ENCODE results near the gene DHX36.

DNA sequence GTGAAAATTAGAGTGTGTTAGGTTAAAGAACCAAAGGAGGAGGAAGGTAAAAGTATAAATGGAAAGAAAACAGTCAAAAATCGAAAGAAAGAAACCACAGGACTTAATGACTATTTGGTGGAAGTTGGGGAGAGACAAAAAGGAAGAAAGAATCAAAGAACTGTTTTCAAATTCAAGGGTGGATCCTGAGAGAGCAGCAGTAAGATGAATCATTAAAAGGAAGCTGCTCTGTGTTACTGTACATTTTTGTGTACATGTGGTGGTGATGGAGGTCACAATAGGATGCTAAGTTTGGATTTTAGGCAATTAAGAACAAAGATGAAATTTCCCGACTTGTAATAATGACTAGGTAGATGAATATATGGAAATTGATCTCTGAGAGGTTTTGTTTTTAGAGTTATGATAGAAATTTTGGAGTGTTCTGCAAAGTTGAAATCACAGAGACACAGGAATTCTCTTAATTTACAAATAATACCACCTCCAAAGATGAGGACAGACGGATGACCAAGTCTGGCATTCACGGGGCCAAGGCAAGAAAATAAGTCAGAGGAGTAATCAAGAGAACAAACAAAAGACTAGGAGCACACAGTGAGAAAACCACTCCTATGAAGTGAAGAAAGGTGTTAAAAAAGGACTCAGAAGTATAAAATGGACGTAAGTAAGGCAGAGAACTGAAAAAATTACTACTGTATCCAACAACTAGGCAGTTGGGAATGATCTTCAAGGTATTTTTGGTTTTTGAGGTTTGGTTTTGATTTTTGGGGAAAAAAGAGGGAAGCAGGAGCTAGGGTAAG lies 7.1 kb downstream of the DHX36 start:
- TF ChIP-seq POLR2A (IDR thresholded peaks at IDR 0.05) (no peak), POLR2AphosphoS5 (IDR thresholded peaks at IDR 0.05) (no peak)
- TF ChIP-seq, protein P1, sequence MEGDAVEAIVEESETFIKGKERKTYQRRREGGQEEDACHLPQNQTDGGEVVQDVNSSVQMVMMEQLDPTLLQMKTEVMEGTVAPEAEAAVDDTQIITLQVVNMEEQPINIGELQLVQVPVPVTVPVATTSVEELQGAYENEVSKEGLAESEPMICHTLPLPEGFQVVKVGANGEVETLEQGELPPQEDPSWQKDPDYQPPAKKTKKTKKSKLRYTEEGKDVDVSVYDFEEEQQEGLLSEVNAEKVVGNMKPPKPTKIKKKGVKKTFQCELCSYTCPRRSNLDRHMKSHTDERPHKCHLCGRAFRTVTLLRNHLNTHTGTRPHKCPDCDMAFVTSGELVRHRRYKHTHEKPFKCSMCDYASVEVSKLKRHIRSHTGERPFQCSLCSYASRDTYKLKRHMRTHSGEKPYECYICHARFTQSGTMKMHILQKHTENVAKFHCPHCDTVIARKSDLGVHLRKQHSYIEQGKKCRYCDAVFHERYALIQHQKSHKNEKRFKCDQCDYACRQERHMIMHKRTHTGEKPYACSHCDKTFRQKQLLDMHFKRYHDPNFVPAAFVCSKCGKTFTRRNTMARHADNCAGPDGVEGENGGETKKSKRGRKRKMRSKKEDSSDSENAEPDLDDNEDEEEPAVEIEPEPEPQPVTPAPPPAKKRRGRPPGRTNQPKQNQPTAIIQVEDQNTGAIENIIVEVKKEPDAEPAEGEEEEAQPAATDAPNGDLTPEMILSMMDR (IDR thresholded peaks at IDR 0.05): no peak

Data from suprapubic skin (tissue), 4 donors.